LNCAP (cell line): ENCODE results near the gene STK11IP.

Experiments used
- TF ChIP-seq, protein P1 (sequence below): fragments of 450-650 bp; IDR thresholded peaks from 2 replicates; pipeline ENCODE4 v1.5.1; 2017; ENCODE audit warnings: mild to moderate bottlenecking

STK11IP gene

DNA sequence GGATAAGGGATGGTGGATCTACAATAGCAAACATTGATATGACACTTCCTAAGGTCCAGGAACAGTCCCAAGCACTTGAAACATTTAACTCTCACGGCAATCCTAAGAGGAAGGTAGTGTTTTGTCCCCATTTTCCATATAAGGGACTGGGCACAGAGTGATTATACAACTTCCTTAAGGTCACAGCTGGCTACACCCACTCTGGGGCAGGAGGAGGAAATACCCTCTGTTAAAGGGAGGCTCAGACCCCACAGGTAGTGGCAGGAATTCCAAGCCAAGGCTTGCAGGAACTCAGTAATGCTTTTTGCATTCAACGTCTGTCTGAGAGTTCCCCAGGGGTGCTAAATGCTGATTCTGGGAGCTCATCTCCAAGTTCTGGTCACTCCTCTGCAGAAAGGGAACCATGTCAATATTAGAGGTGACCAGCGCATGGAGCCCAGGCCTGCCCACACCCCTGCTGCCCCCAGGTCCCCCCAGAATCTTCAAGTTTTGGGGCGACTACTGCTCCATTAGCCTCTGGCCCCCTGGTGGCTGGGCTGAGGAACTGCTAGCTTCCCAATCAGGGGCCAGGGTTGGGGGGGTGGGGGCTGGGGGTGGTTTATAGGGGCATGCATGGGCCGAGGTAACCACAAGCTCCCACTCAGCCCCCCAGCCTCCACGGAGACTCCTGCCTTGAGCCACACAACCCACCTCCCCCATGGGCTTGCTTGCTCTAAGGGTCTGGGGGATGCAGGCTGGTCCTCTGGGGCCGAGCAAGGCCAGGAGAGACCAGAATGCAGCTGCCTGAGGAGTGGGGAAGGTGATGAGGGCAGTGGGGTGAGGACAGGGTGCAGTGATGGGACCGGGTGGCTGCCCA, 37.4 kb upstream of the STK11IP start:
- TF ChIP-seq, protein P1, sequence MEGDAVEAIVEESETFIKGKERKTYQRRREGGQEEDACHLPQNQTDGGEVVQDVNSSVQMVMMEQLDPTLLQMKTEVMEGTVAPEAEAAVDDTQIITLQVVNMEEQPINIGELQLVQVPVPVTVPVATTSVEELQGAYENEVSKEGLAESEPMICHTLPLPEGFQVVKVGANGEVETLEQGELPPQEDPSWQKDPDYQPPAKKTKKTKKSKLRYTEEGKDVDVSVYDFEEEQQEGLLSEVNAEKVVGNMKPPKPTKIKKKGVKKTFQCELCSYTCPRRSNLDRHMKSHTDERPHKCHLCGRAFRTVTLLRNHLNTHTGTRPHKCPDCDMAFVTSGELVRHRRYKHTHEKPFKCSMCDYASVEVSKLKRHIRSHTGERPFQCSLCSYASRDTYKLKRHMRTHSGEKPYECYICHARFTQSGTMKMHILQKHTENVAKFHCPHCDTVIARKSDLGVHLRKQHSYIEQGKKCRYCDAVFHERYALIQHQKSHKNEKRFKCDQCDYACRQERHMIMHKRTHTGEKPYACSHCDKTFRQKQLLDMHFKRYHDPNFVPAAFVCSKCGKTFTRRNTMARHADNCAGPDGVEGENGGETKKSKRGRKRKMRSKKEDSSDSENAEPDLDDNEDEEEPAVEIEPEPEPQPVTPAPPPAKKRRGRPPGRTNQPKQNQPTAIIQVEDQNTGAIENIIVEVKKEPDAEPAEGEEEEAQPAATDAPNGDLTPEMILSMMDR = peak; percentile 84

DNA sequence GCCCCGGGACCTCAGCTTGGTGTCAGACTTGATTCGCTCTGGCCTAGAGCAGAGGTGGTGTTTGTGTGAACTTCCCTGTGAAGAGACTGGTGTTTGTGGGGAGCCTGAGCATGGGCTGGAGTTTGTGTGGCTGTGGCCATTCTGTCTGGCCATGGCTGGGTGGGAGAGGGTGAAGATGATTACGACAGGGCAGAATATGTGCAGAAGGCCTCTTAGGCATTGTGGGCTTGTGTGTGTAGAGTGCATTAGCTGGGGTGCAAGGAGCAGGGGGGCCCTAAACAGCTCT, 36.8 kb upstream of the STK11IP start:
- TF ChIP-seq, protein P1 = no peak

DNA sequence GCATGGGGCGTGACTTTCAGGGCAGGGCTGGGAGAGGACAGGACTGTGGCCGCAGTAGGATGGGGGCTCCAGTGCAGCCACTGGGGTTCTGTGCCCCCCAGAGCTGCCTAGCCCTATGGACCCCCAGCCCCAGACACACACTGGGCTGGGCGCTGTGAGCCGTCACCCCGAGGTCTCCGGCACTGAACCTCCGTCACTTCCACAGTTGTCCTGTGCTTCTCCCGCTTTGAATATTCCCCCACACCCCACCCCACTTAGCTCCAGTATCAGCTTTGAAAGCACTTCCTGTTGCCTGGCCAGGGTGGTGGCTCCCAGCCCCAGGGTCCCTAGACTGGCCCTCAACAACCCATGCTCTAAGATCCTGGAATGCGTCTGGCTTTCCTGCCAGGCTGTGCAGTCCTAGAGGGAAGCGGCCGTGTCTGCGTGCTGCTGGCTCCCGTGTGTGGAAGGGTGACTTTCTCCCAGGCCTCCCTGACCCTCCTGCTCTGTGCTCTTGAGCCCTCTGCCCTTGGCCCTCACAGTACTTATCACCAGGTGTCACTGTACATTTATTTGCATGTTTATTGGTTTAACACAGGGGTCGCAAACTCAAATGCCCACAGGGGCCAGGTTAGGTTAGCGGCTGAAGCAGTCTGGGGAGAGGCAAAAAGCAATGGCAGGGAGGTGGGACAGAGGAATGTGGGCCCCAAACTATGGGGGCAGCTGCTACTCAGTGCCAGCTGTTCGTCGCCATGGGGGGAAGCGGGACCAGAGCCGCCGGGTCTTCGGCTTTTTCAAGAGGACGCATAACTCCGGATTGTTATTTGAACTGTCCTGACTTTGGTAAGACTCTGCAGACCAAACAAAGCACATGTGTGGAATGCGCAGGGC, 36.2 kb upstream of the STK11IP start:
- TF ChIP-seq, protein P1 = no peak

DNA sequence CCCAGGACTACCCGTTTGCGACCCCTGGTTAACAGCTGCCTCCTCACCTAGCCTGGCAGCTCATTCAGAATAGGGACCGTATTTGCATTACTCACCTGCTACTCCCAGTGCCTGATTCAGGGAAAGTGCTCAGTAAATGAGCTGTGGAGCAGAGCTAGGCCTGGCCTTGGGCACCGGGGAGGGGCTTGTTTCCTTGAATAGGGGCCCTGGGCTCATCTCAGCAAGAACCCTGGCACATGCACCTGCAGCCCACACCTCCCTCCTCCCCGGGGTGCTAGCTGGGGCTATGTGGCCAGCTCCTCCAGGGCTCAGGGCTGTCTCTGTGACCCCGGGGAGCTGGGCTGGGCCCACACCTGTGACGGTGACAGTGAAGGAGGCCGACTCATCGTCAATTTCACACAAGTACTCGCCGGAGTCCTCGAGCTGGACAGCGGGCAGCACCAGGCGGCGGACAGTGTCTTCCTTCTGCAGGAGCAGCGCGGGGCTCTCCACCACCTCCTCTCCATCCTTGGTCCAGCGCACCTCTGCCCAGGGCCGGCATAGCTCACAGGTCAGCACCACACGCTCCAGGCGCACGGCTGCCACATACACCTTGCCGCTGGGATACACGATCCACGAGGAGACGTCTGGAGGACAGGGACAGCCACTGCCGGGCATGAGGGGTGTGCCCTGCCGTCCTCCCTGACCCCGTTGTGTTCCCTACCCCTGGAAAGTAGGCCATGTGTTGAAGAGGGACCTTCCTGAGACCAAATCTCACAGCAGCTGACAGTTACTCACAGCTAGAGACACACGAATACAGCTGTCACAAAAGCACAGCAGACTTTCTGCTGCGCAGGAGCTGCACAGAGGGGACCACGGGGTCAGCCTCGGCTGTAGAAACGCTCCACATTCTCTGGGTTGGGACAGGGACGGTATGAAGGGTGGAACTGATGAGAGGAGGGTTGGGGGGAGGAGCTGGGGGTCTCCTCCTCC, 35.3 kb upstream of the STK11IP start:
- TF ChIP-seq, protein P1 = no peak

DNA sequence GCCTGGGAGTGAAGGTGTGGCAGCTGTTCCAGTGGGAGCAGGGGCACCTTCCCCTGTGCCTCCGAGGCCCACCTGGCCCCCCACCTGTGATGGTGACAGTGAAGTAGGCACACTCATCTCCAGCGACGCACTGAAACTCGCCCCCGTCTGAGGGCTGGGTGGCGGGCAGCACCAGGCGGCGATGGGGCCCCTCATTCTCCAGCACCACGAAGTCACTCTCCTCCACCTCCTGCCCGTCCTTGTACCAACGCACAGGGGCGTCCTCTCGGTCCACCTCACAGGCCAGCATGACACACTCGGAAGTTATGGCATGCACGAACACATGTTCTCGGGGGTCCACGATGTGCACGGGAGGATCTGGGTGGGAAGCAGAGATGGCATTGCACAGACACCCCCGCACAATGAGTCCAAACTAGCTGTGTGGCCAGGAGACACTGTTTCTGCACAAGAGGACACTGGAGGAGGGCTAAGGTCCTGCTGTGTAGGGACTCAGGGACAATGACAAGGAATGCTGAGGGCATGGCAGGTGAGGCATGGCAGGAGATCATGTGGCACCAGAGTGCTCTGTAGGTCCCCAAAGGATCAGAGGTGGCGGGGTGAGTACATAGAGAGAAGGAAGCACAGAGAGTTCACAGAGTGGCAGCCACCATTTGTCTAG, 34.3 kb upstream of the STK11IP start:
- TF ChIP-seq, protein P1 = no peak

DNA sequence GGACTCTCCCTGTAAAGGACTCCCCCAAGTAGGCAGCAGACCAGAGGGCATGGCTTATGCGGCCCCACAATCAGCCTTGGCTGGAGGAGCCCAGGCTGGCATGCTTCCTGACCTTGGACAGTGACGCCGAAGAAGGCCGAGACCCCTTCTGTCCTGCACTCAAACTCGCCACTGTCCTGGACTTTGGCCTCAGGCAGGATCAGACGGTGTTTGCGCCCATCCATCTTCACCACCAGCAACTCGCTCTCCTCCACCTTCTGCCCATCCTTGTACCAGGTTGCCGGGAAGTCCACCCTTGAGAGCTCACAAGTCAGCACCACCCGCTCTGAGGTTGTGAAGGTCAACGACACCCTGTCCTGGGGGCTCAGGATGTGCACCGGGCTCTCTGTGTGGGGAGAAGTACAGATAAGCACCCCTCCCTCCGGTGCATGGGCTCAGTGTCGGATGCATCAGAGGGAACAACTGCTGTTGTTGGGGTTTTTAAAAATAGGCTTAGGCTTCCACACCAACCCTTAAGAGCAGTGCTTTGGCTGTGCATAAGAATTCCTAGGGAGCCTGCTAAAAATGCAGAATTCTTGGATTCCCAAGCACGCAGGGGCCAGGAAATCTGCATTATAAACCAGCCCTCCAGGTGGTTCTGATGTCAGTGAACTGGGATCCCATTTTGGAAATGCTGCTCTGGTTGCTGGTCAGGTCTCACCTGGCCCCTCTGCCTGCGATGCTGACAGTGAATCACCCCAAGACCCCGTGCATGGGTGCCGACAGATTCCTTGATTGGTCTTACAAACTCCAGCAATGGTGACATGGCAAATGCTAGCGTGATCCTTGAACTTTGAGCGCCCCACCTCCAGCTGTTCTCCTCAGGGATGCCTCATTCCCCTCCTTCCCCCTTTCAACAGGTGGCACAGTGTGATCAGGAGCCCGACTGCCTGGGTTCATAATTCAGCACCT, 32.3 kb upstream of the STK11IP start:
- TF ChIP-seq, protein P1 = no peak
